CD4-positive, alpha-beta T cell treated with Interleukin-4 for 1 hour (primary cell): Measurements from ENCODE around the gene IQSEC3.

Experiments
- DNase-seq, 2 donors: peaks; one replicate each; pipeline ENCODE4 v3.0.0-alpha.2; 2020 to 2022

Gene IQSEC3

GRCh38 chr12:80681-81190 lies 14.2 kb downstream of the IQSEC3 start:
- no peak for DNase-seq

DNA sequence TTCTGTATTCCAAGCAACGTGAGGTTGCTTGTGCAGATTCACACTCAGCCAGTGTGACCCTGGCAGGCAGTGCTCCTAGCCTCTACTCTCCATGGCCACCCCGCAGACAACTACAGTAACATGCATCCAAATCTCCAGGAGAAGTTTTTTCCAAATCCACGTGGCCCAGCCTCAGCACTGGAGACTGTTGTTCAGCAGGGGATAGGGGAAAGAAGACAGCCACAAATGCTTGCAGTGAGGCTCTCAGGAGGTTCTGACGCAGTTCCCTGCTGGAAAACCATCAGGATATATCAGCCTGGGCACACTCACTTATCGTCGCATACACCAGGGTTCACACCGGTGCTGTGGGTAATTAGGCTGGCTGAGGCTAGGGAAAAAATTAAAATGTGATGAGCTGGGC lies 16.2 kb downstream of the IQSEC3 start:
- DNase-seq, result no peak

DNA sequence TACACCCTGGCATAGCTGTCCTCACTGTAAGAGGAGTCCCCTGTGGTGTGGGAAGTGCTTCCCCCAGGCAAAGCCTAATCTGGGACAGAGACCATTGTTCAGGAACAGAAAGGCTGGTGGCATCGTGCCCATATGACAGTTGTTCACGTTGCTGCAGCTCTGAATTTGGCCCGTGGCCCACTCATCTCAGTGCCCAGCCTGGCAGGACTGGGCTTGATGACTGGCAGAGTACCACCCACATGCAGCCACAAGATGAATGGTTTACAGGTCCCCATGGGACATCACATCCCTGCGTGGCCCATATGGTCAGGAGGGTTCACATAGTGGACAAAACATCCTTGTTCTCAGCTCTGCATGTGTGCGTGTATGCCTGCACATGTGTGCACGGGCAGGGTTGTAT lies 17.5 kb downstream of the IQSEC3 start:
- DNase-seq, result no peak

GRCh38 chr12:85191-85666 lies 18.7 kb downstream of the IQSEC3 start:
- no peak for DNase-seq

DNA sequence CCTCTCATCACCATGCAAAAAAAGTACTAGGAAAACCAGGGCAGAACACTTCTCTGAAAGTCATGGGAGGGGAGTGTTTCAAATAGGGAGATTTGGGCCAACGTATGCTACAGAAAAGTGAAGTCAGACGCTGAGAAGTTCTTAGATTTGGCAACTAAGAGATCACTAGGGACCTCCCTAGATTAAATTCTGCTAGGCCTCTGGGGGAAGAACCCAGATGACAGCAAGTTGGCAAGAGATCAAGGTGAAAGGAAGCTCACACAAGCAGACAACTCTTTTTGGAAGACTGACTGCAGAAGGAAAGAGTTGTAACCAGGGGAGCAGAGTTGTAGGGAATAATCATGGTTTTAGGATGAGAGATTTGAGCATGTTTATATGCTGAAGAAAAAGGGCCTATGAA lies 20.7 kb downstream of the IQSEC3 start:
- no peak for DNase-seq

GRCh38 chr12:87856-88255 lies 21.3 kb downstream of the IQSEC3 start:
- DNase-seq, result no peak

DNA sequence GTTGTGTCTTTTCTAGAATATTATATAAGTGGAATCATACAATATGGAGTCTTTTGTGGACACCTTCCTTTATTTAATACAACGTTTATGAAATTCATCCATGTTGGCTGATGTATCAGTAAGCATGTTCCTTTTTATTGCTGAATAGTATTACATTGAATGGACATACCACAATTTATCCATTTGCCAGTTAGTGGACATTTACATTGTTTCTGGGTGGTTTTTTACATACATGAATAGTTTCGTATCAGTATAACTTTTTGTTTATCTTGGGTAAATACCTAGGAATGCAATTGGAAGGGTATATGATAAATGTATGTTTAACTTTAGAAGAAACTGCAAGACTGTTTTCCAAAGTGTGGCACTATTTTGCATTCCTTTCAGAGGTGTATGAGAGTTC lies 23.1 kb downstream of the IQSEC3 start:
- DNase-seq, result no peak

- no peak for DNase-seq
Observed at GRCh38 chr12:91213-91612, 24.6 kb downstream of the IQSEC3 start.

DNA sequence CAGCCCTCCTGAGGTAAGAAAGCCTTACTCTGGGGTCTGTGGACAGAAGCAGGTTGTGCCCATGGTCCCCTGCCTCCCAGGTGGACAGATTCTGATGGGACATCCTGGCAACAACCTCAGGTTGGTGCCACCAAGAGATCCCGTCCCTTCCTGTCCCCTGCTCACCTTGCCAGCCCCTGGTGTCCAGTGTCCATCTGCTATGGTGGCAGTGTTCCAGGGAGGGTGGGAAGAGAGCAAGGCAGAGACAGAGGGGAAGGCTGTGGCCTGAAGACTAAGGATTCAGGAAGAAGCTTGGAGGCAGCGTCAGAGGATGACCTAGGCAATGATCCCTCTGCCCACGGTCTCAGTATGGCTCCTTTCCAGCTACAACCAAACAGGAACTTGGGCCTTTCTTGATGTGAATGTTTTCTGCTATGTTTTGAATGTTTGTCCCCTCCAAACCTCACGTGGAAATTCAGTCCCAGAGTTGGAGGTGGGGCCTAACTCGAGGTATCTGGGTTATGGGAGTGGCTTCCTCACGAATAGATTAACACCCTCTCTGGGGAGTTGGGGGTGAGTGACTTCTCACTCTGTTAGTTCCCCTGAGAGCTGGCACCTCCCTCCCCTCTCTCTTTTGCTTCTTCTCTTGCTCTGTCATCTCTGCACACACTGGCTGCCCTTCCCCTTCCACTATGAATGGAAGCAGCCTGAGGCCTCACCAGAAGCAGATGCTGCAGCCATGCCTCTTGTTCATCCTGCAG lies 26.9 kb downstream of the IQSEC3 start:
- DNase-seq, result no peak

GRCh38 chr12:96543-96942 lies 30.0 kb downstream of the IQSEC3 start:
- DNase-seq, result no peak

DNA sequence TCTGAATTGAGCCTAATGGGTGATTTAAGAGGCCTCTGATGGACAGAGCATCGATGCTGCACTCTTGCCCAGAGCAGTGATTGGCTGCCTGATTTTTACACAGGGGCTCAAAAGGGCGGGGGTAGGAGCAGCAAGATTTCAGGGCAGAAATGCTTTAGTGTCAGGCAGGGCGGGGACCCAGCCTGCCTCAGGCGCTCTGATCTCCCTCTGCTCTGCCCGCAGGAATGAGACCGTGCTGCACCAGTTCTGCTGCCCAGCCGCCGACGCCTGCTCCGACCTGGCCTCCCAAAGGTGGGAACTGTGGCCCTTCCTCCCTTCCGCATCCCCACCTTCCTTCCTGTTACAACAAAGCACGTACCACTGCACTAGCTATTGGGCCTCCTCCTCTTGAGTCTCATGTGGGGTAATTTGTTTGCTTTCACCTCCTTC lies 32.4 kb downstream of the IQSEC3 start:
- DNase-seq, result no peak

DNA sequence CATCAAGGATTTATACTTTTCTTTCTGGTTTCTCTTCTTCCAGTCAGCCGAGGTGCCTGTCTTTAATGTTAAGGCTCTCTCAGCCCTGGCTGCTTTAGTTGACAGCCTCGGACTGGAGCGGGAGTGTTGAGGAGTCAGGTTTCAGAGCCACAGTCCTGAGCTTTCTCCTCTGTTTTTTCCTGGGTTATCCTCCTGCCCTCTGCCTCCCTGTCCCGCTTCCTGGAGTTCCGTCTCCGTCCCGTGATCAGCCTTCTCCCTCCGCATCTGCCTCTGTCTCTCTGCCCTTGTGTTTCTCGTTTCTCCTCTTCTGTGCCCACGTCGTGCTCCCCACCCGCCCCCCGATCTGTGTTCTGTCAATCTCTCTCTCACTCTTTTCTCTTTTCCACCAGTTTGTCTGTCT lies 33.0 kb downstream of the IQSEC3 start:
- no peak for DNase-seq

- DNase-seq, result no peak
Observed at GRCh38 chr12:101969-102878, 35.7 kb downstream of the IQSEC3 start.

GRCh38 chr12:102879-103168 lies 36.3 kb downstream of the IQSEC3 start:
- no peak for DNase-seq

DNA sequence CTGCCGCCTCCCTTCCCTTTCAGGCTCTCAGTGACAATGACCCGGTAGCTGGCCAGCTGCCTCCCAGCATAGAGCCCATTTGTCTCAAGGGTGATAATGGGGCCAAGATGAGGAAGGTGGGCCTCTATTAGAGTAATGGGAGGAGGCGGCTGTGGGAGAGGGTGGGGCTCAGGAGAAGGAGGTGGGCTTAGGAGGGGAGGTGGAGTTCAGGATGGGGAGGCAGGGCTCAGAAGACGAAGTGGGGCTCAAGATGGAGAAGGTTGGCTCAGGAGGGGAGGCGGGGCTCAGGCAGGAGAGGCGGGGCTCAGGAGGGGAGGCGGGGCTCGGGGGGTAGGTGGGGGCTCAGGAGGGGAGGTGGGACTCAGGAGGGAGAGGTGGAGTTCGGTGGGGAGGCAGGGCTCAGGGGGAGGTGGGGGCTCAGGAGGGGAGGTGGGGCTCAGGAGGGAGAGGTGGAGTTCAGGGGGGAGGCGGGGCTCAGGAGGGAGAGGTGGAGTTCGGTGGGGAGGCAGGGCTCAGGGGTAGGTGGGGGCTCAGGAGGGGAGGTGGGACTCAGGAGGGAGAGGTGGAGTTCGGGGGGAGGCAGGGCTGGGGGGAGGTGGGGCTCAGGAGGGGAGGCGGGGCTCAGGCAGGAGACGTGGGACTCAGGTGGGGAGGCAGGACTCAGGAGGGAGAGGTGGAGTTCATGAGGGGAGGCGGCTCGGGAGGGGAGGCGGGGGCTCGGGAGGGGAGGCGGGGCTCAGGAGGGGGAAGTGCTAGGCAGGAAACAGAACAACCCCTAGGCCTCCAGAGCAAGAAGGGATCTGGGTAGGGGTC lies 36.8 kb downstream of the IQSEC3 start:
- no peak for DNase-seq

- peak; percentile 34 to 41 for DNase-seq
Observed at GRCh38 chr12:104551-105081, 38.0 kb downstream of the IQSEC3 start.

GRCh38 chr12:105696-106095 lies 39.1 kb downstream of the IQSEC3 start:
- DNase-seq, result no peak

DNA sequence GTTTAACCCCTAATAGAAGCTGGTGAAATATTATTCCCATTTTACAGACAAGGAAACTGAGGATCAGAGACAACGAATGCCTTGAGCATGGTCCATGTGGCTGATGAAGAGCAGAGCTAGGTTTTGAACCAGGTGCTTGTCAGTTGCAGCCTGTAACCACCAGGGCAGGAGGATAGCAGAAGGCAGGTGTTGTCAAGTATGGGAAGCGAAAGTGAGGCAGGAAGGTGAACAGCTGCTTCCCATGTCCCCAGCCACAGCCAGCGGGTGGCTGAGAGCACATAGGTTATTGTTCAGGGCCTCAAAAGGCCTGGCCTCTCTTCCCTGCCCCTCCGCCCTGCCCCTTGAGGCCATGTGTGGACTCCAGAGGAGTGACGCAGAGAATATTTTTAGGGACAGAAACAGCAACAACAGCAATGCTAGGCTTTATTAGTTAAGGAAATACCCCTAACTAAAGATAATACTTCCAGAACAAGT lies 39.6 kb downstream of the IQSEC3 start:
- DNase-seq, result peak in 1 of 2 donors; percentile 33

GRCh38 chr12:108594-108993 lies 42.0 kb downstream of the IQSEC3 start:
- DNase-seq, result no peak

- DNase-seq, result no peak
Observed at GRCh38 chr12:109446-109845, 42.9 kb downstream of the IQSEC3 start.

- DNase-seq, result no peak
Observed at GRCh38 chr12:109872-110271, 43.3 kb downstream of the IQSEC3 start.

GRCh38 chr12:111699-112493 lies 45.3 kb downstream of the IQSEC3 start:
- peak in 1 of 2 donors; percentile 34 for DNase-seq
